ENCODE data around the gene ABI2.

DNA sequence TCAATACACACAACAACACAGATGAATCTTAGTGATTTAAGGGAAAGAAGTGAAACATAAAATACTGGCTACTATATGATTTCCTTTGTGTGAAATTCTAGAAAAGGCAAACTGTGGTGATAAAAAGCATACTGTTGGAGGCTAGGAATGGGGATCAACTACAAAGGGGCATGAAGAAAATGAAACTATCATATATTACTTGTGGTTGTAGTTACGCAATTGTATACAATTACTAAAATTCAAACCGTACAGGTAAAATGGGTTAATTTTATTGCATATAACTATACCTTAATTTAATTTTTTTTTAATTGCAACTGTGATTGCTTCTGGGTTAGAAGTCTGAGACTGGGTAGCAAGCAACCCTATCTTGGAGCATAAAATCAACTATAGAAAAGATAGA lies 41.7 kb upstream of the ABI2 start:
- TF ChIP-seq, protein P1, sequence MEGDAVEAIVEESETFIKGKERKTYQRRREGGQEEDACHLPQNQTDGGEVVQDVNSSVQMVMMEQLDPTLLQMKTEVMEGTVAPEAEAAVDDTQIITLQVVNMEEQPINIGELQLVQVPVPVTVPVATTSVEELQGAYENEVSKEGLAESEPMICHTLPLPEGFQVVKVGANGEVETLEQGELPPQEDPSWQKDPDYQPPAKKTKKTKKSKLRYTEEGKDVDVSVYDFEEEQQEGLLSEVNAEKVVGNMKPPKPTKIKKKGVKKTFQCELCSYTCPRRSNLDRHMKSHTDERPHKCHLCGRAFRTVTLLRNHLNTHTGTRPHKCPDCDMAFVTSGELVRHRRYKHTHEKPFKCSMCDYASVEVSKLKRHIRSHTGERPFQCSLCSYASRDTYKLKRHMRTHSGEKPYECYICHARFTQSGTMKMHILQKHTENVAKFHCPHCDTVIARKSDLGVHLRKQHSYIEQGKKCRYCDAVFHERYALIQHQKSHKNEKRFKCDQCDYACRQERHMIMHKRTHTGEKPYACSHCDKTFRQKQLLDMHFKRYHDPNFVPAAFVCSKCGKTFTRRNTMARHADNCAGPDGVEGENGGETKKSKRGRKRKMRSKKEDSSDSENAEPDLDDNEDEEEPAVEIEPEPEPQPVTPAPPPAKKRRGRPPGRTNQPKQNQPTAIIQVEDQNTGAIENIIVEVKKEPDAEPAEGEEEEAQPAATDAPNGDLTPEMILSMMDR (IDR thresholded peaks at IDR 0.05): no peak
- no peak for TF ChIP-seq POLR2AphosphoS5 (IDR thresholded peaks at IDR 0.05)
